Fibroblast of skin of left biceps (primary cell): ENCODE measurements around the gene QRSL1.
"Not testable (repeated sequence)": the region's sequence is repeated elsewhere in the genome, so short reads cannot be mapped to it uniquely, and the experiment has no call there.

Experiments used
- DNase-seq, 2 experiments: peaks; one replicate each; pipeline ENCODE4 v3.0.0-alpha.2; 2013; ENCODE audit warnings: low read depth in 2 of 2

QRSL1 gene

GRCh38 chr6:106677282-106677681 lies 47.9 kb downstream of the QRSL1 start:
- no peak for DNase-seq

- DNase-seq, result no peak
Observed at GRCh38 chr6:106684011-106684410, 54.6 kb downstream of the QRSL1 start.

- no peak for DNase-seq
Observed at GRCh38 chr6:106685833-106686232, 56.5 kb downstream of the QRSL1 start.

GRCh38 chr6:106688177-106688951 lies 59.0 kb downstream of the QRSL1 start:
- no peak for DNase-seq

- no peak for DNase-seq
Observed at GRCh38 chr6:106692112-106692818, 62.9 kb downstream of the QRSL1 start.

- no peak for DNase-seq
Observed at GRCh38 chr6:106692819-106693208, 63.4 kb downstream of the QRSL1 start.

- no peak for DNase-seq
Observed at GRCh38 chr6:106693418-106693817, 64.0 kb downstream of the QRSL1 start.

GRCh38 chr6:106694343-106694742 lies 65.0 kb downstream of the QRSL1 start:
- DNase-seq, result no peak

- no peak for DNase-seq
Observed at GRCh38 chr6:106700581-106700980, 71.2 kb downstream of the QRSL1 start.

GRCh38 chr6:106701201-106701600 lies 71.8 kb downstream of the QRSL1 start:
- DNase-seq, result not testable (repeated sequence)

- no peak for DNase-seq
Observed at GRCh38 chr6:106702046-106702445, 72.7 kb downstream of the QRSL1 start.

GRCh38 chr6:106702451-106703110 lies 73.2 kb downstream of the QRSL1 start:
- no peak for DNase-seq

GRCh38 chr6:106704327-106704726 lies 74.9 kb downstream of the QRSL1 start:
- no peak for DNase-seq

GRCh38 chr6:106705156-106705555 lies 75.8 kb downstream of the QRSL1 start:
- DNase-seq, result no peak

GRCh38 chr6:106710580-106710979 lies 81.2 kb downstream of the QRSL1 start:
- DNase-seq, result no peak

GRCh38 chr6:106714281-106714680 lies 84.9 kb downstream of the QRSL1 start:
- no peak for DNase-seq

- DNase-seq, result no peak
Observed at GRCh38 chr6:106715922-106716321, 86.5 kb downstream of the QRSL1 start.

- DNase-seq, result no peak
Observed at GRCh38 chr6:106716966-106717365, 87.6 kb downstream of the QRSL1 start.
